SK-N-SH (cell line): Measurements from ENCODE around the gene AHCY. TPM values are rescaled to one million over a fixed set of nuclear protein-coding genes. Genes with fewer than 3 reads are reported as not detected.
"Not testable (repeated sequence)": the region's sequence is repeated elsewhere in the genome, so short reads cannot be mapped to it uniquely, and the experiment has no call there.

Experiments
- CTCF ChIA-PET: fragments of 300-600, 350-600 bp; formaldehyde crosslinking; extraction: SDS; loops from one replicate; lab custom pipeline; 2021; lab: Yijun Ruan, JAX
- POLR2A ChIA-PET: fragments of 350-600 bp; sonication (Branson Sonifier 250); formaldehyde crosslinking; extraction: SDS; loops from one replicate; lab custom pipeline; 2020; ENCODE audit warnings: antibody characterized with exemption, inconsistent platforms; lab: Yijun Ruan, JAX
- DNase-seq: peaks from one replicate; pipeline ENCODE4 v3.0.0; 2012
- H2AFZ ChIP-seq: fragments of 200-600 bp; sonication (generic); 2 replicates; pipeline ENCODE4 v1.8.1; 2016; ENCODE audit warnings: antibody characterized with exemption, mild to moderate bottlenecking, low read depth
- H3F3A ChIP-seq: fragments of 200-600 bp; sonication (generic); replicated peaks from 2 replicates; pipeline ENCODE3; 2016; ENCODE audit warnings: antibody characterized with exemption, mild to moderate bottlenecking; ENCODE audit not compliant: insufficient read depth
- H3K27ac ChIP-seq, 2 experiments: fragments of 200-500 bp in 1 of 2; fragments of 200-600 bp in 1 of 2; sonication (Bioruptor generic) in 1 of 2; sonication (generic), shearing (Covaris generic) in 1 of 2; 2 replicates each; pipeline versions ENCODE4 v1.5.1 to v1.6.1; 2014 to 2016; ENCODE audit warnings: low read depth in 2 of 2, inconsistent platforms in 1 of 2, low read length in 1 of 2, mild to moderate bottlenecking in 1 of 2, mixed read lengths in 1 of 2
- H3K27me3 ChIP-seq: fragments of 200-600 bp; sonication (generic), shearing (Covaris generic); 2 replicates; pipeline ENCODE4 v1.6.1; 2016; ENCODE audit warnings: mixed run types; ENCODE audit not compliant: insufficient read depth
- H3K36me3 ChIP-seq, 2 experiments: fragments of 200-500 bp in 1 of 2; fragments of 200-600 bp in 1 of 2; sonication (Bioruptor generic) in 1 of 2; sonication (generic) in 1 of 2; replicated peaks in 1 of 2; 2 replicates each; pipeline versions ENCODE3 to v1.5.1; 2014 to 2016; ENCODE audit warnings: low read length in 1 of 2, mild to moderate bottlenecking in 1 of 2; ENCODE audit not compliant: insufficient read depth in 2 of 2, control insufficient read depth in 1 of 2
- H3K4me1 ChIP-seq, 2 experiments: fragments of 200-500 bp in 1 of 2; fragments of 200-600 bp in 1 of 2; sonication (Bioruptor generic) in 1 of 2; sonication (generic), shearing (Covaris generic) in 1 of 2; 2 replicates each; pipeline versions ENCODE4 v1.5.1 to v1.6.1; 2014 to 2016; ENCODE audit warnings: low read depth in 1 of 2, low read length in 1 of 2, mixed run types in 1 of 2; ENCODE audit not compliant: insufficient read depth in 2 of 2, control insufficient read depth in 1 of 2
- H3K4me2 ChIP-seq: fragments of 200-600 bp; sonication (generic), shearing (Covaris generic); 2 replicates; pipeline ENCODE4 v1.6.1; 2017; ENCODE audit warnings: mixed run types
- H3K4me3 ChIP-seq, 2 experiments: fragments of 200-500 bp in 1 of 2; fragments of 200-600 bp in 1 of 2; sonication (Bioruptor generic) in 1 of 2; sonication (generic), shearing (Covaris generic) in 1 of 2; 2 replicates each; pipeline versions ENCODE4 v1.5.1 to v1.8.1; 2014 to 2016; ENCODE audit warnings: low read depth in 2 of 2, inconsistent platforms in 1 of 2, low read length in 1 of 2, mild to moderate bottlenecking in 1 of 2, mixed read lengths in 1 of 2, moderate library complexity in 1 of 2
- H3K79me2 ChIP-seq: fragments of 200-600 bp; sonication (generic); 2 replicates; pipeline ENCODE4 v1.8.1; 2017; ENCODE audit warnings: mild to moderate bottlenecking; ENCODE audit not compliant: insufficient read depth
- H3K9ac ChIP-seq: fragments of 200-600 bp; sonication (generic); 2 replicates; pipeline ENCODE4 v1.6.1; 2017; ENCODE audit warnings: mixed run types
- H3K9me2 ChIP-seq: fragments of 200-600 bp; sonication (generic); 2 replicates; pipeline ENCODE4 v1.6.1; 2017; ENCODE audit warnings: mixed run types
- H3K9me3 ChIP-seq: fragments of 200-600 bp; sonication (generic); 2 replicates; pipeline ENCODE4 v1.6.1; 2017; ENCODE audit warnings: mixed run types, mild to moderate bottlenecking, moderate library complexity
- H4K20me1 ChIP-seq: fragments of 200-600 bp; sonication (generic); 2 replicates; pipeline ENCODE4 v1.6.1; 2017; ENCODE audit warnings: mild to moderate bottlenecking, mixed run types; ENCODE audit not compliant: insufficient read depth
- ELF1 ChIP-seq: IDR thresholded peaks from 2 replicates; pipeline ENCODE4 v1.4.0; 2012
- EZH2phosphoT487 ChIP-seq: fragments of 200-600 bp; sonication (generic); IDR thresholded peaks from 2 replicates; pipeline ENCODE4 v1.6.1; 2017; ENCODE audit warnings: low read depth, mixed run types, mild to moderate bottlenecking, antibody characterized with exemption, moderate library complexity, borderline replicate concordance
- FOXM1 ChIP-seq: IDR thresholded peaks from 2 replicates; pipeline ENCODE4 v1.4.0; 2012; ENCODE audit warnings: low read depth, mild to moderate bottlenecking
- MXI1 ChIP-seq: IDR thresholded peaks from 2 replicates; pipeline ENCODE4 v1.6.1; 2012; ENCODE audit warnings: mild to moderate bottlenecking, low read depth, low read length, improper control_type of control experiment
- RAD21 ChIP-seq: IDR thresholded peaks from 2 replicates; pipeline ENCODE4 v1.6.1; 2012; ENCODE audit warnings: mild to moderate bottlenecking, low read length
- RFX5 ChIP-seq: IDR thresholded peaks from 2 replicates; pipeline ENCODE4 v1.6.1; 2012; ENCODE audit warnings: mild to moderate bottlenecking, improper control_type of control experiment, low read length
- RXRA ChIP-seq: IDR thresholded peaks from 2 replicates; pipeline ENCODE4 v1.4.0; 2012; ENCODE audit warnings: low read depth, mild to moderate bottlenecking, borderline replicate concordance
- SMC3 ChIP-seq: IDR thresholded peaks from 2 replicates; pipeline ENCODE4 v1.6.1; 2012; ENCODE audit warnings: low read depth, low read length, improper control_type of control experiment
- TEAD4 ChIP-seq: IDR thresholded peaks from 2 replicates; pipeline ENCODE4 v1.4.0; 2012; ENCODE audit warnings: mild to moderate bottlenecking, borderline replicate concordance; ENCODE audit not compliant: insufficient read depth
- WGBS: methylation state at CpG from one replicate; pipeline ENCODE4 v1.1.6; 2017; ENCODE audit warnings: low lambda C conversion rate; 5-methylcytosine and 5-hydroxymethylcytosine counted together
- polyA plus RNA-seq, 3 experiments: library from polyadenylated mRNA; depleted of rRNA; stranded (reverse); fragments of >200 nt; gene quantifications; 2 replicates each; pipeline ENCODE4 v1.2.3, GENCODE V29; 2012
- TF ChIP-seq, protein P1 (sequence below): IDR thresholded peaks from 2 replicates; pipeline ENCODE4 v1.6.1; 2012; ENCODE audit warnings: mild to moderate bottlenecking, low read depth, low read length, moderate library complexity
- TF ChIP-seq, protein P2 (sequence below): fragments of 200-600 bp; sonication (generic); IDR thresholded peaks from 2 replicates; pipeline ENCODE4 v1.6.1; 2017; ENCODE audit warnings: antibody characterized with exemption, mild to moderate bottlenecking, moderate library complexity

Gene AHCY
- polyA plus RNA-seq, 1 of the 3 experiments (the other 2 are of a cell fraction), result 196 TPM

DNA sequence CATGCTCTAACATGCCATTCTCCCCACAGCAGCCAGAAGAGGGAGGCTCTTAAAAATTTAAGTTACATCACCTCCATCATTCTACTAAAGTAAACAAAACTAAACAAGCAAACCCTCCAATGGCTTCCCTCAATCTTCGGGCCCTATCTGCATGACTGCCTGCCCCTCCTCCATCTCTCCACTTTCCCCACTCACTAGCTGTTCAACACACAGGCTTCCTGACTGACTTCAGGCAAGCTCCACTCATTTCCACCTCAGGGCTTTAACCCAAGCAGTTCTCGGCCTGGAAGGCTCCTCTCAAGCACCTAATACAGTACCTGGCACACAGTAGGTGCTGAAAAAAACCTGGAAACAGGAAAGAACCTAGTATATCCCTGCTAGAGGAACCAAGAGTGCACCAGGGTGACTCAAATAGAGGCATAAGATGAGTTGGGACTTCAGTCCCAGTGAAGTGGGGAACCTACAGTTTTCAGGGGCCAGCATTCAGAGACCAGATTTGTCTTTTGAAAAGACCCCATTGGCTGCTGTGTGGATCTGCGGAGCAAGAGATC, 2.8 kb downstream of the AHCY start (continued):
- TF ChIP-seq RXRA (no peak), RAD21 (no peak), ELF1 (no peak), TEAD4 (no peak), EZH2phosphoT487 (no peak), MXI1 (no peak), FOXM1 (no peak), RFX5 (no peak)
- TF ChIP-seq, protein P1, sequence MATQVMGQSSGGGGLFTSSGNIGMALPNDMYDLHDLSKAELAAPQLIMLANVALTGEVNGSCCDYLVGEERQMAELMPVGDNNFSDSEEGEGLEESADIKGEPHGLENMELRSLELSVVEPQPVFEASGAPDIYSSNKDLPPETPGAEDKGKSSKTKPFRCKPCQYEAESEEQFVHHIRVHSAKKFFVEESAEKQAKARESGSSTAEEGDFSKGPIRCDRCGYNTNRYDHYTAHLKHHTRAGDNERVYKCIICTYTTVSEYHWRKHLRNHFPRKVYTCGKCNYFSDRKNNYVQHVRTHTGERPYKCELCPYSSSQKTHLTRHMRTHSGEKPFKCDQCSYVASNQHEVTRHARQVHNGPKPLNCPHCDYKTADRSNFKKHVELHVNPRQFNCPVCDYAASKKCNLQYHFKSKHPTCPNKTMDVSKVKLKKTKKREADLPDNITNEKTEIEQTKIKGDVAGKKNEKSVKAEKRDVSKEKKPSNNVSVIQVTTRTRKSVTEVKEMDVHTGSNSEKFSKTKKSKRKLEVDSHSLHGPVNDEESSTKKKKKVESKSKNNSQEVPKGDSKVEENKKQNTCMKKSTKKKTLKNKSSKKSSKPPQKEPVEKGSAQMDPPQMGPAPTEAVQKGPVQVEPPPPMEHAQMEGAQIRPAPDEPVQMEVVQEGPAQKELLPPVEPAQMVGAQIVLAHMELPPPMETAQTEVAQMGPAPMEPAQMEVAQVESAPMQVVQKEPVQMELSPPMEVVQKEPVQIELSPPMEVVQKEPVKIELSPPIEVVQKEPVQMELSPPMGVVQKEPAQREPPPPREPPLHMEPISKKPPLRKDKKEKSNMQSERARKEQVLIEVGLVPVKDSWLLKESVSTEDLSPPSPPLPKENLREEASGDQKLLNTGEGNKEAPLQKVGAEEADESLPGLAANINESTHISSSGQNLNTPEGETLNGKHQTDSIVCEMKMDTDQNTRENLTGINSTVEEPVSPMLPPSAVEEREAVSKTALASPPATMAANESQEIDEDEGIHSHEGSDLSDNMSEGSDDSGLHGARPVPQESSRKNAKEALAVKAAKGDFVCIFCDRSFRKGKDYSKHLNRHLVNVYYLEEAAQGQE, result no peak

DNA sequence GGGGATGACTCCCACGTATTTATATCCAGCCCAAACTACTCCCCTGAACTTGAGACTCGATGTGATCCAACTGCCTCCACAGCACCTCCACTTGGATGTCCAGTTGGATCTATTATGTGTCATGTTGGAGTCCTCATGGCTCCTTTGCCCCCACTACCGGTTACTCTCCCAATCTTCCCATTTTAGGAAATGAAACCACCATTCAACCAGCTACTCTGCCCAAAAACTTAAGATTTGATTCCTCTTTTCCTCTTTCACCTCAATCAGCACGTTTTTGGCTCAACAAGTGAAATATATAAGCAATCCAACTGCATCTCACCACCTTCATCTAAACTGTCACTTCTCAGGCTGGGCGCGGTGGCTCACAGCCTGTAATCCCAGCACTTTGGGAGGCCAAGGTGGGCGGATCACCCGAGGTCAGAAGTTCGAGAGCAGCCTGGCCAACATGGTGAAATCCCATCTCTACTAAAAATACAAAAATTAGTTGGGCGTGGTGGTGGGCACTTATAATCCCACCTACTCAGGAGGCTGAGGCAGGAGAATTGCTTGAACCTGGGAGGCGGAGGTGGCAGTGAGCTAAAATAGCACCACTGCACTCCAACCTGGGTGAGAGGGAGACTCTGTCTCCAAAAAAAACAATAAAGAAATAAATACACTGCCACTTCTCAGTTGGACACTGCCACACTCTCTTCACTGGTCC, 3.4 kb downstream of the AHCY start:
- Histone ChIP-seq H4K20me1 (0 out of 2 replicates have a peak, but pooled peaks cover 12% of the 10 kb centered on the region), H3K4me2 (no peak overlapping the region), H3F3A (no peaks in the 10 kb centered on the region), H3K9me2 (no peaks in the 10 kb centered on the region), H3K9ac (no peak overlapping the region), H3K9me3 (no peaks in the 10 kb centered on the region), H2AFZ (no peak overlapping the region), H3K27me3 (no peaks in the 10 kb centered on the region), H3K4me1 (peaks cover 9 to 18% of the 10 kb centered on the region in 2 experiments; a peak in 2 of 4 replicates), H3K79me2 (peaks cover 67% of the 10 kb centered on the region), H3K36me3 (peaks cover 0 to 8% of the 10 kb centered on the region in 2 experiments), H3K4me3 (no peak overlapping the region), H3K27ac (no peak overlapping the region)
- TF ChIP-seq EZH2phosphoT487, result no peak
- TF ChIP-seq SMC3, result no peak
- ChIA-PET POLR2A (no interaction called here), CTCF (interaction anchor here (0.8 to 6.3 kb wide), 5 partner anchors 13 to 470 kb away, joined by 3 to 56 read pairs (median 3); no protein-coding TSS in a partner anchor)
- WGBS, result 91% methylated on average over 11 of the region's 11 CpGs
- DNase-seq, result no peak

DNA sequence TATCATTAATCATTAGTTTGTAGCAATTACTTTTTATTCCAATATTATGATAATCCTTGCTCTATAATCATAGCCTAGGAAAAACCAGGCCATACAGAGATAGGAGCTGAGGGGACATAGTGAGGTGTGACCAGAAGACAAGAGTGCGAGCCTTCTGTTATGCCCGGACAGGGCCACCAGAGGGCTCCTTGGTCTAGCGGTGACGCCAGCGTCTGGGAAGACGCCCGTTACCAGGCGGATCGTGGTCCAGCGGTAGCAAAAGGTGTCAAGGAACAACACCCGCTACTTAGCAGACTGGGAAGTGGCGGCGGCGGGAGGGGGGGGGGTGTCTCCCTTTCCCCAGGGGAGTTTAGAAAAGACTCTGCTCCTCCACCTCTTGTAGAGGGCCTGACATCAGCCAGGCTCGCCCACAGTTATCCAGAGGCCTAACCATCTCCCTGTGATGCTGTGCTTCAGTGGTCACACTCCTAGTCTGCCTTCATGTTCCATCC, 4.8 kb downstream of the AHCY start:
- H3K9ac ChIP-seq, H3K9me3 ChIP-seq, H2AFZ ChIP-seq, H3K27me3 ChIP-seq, H3K4me2 ChIP-seq, POLR2A ChIA-PET, H3K27ac ChIP-seq, H3K4me3 ChIP-seq, H3K9me2 ChIP-seq, H3F3A ChIP-seq, DNase-seq: not testable (repeated sequence)
- TF ChIP-seq, protein P2, sequence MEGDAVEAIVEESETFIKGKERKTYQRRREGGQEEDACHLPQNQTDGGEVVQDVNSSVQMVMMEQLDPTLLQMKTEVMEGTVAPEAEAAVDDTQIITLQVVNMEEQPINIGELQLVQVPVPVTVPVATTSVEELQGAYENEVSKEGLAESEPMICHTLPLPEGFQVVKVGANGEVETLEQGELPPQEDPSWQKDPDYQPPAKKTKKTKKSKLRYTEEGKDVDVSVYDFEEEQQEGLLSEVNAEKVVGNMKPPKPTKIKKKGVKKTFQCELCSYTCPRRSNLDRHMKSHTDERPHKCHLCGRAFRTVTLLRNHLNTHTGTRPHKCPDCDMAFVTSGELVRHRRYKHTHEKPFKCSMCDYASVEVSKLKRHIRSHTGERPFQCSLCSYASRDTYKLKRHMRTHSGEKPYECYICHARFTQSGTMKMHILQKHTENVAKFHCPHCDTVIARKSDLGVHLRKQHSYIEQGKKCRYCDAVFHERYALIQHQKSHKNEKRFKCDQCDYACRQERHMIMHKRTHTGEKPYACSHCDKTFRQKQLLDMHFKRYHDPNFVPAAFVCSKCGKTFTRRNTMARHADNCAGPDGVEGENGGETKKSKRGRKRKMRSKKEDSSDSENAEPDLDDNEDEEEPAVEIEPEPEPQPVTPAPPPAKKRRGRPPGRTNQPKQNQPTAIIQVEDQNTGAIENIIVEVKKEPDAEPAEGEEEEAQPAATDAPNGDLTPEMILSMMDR, result peak; percentile 49
- Histone ChIP-seq H3K36me3 (peaks cover 7 to 19% of the 10 kb centered on the region in 2 experiments), H4K20me1 (0 out of 2 replicates have a peak, but pooled peaks cover 12% of the 10 kb centered on the region), H3K79me2 (peaks cover 67% of the 10 kb centered on the region), H3K4me1 (peaks cover 9 to 18% of the 10 kb centered on the region in 2 experiments; a peak in 2 of 4 replicates)
- WGBS, result 20% methylated on average over 4 of the region's 15 CpGs
- CTCF ChIA-PET, result interaction anchor here (1.8 kb wide), 1 partner anchor 108 kb away, joined by 6 read pairs; no protein-coding TSS in a partner anchor
